Thyroid gland (tissue), 4 donors: ENCODE results near the gene PPM1F.

Experiments
- POLR2A ChIP-seq, 2 donors: fragments of 450-650 bp; IDR thresholded peaks; one replicate each; pipeline ENCODE4 v1.6.1; 2017; ENCODE audit warnings: antibody characterized with exemption in 2 of 2, mild to moderate bottlenecking in 2 of 2, moderate library complexity in 1 of 2
- TF ChIP-seq, protein P1 (sequence below), 6 experiments: fragments of 200-600 bp in 3 of 6; fragments of 450-650 bp in 3 of 6; sonication (generic) in 3 of 6; IDR thresholded peaks; one replicate each; pipeline ENCODE4 v1.5.1; 2016 to 2019; ENCODE audit warnings: antibody characterized with exemption in 6 of 6, mild to moderate bottlenecking in 2 of 6, inconsistent platforms in 1 of 6, moderate library complexity in 1 of 6

DNA sequence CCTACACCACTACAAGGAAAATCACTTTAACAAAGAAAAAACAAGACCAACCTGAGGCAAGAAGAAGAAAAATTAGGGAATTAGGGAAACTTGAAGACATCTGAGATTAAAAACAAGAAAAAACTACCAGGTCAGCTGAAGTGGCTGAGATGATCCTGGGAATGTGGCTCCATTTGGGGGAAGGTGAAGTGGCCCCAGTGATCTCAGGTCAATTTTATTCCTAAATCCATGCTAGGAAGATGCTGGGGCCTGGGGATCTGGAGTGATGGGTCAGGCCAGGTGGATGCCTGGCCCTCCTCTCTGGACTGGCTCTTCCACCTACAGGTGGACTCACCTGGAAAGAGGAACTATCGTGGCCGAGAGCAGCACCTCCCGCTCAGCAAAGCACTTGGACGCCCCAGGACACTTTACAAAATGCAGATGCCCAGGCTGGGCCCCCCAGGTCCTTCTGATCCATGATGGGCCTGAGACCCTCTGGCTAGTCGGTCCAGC is 23.3 kb upstream of the PPM1F start:
- TF ChIP-seq, protein P1, sequence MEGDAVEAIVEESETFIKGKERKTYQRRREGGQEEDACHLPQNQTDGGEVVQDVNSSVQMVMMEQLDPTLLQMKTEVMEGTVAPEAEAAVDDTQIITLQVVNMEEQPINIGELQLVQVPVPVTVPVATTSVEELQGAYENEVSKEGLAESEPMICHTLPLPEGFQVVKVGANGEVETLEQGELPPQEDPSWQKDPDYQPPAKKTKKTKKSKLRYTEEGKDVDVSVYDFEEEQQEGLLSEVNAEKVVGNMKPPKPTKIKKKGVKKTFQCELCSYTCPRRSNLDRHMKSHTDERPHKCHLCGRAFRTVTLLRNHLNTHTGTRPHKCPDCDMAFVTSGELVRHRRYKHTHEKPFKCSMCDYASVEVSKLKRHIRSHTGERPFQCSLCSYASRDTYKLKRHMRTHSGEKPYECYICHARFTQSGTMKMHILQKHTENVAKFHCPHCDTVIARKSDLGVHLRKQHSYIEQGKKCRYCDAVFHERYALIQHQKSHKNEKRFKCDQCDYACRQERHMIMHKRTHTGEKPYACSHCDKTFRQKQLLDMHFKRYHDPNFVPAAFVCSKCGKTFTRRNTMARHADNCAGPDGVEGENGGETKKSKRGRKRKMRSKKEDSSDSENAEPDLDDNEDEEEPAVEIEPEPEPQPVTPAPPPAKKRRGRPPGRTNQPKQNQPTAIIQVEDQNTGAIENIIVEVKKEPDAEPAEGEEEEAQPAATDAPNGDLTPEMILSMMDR (IDR thresholded peaks at IDR 0.05), result no peak
- no peak for TF ChIP-seq POLR2A (IDR thresholded peaks at IDR 0.05)
